ENCODE results near the gene CHIT1. TPM values are rescaled to one million over a fixed set of nuclear protein-coding genes. Genes with fewer than 3 reads are reported as not detected.
A peak's percentile ranks its signal among the peaks of the same experiment; 100 is the strongest.

Gene CHIT1
- polyA plus RNA-seq, 1 donor from 2014 or later, result not detected

DNA sequence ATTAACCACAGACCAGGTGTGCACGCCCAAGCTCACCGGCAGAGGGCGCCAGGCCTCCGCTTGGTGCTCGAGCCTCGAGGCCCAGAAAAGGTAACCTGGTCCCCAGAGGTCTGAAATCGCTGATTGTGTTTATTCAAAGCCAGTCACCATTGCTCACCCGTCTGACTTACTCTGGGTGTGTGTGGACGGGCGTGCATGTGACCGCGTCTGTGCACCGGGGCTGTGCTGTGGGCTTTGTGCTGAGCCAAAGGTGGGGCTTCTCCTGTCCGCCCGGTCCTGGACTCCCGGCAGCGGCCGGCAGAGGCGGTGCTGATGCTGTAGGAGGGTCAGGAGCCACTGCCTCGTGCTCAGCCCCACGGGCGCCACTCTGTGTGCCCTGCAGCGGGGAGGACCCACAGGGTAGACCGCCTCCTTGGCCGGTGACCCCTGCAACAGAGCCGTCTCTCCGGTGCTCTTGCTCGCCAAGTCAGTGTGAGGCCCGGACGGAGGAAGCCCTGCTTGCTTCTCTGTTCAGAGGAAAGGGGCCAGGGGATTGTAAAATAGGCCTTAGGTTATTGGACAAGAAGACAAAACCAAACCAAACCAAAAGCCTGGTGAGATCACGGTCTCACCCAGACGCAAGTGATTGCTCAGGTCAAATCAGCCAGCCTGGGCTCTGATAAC, 43.9 kb upstream of the CHIT1 start:
- Histone ChIP-seq H3K27ac (ENCODE audit: low read length) (no peak overlapping the region), H3K36me3 (ENCODE audit: insufficient read depth, low read length) (no peaks in the 10 kb centered on the region), H3K9me3 (ENCODE audit: low read length) (no peaks in the 10 kb centered on the region), H3K79me2 (replicated peaks; ENCODE audit: insufficient read depth, low read length) (no peaks in the 10 kb centered on the region), H2AFZ (ENCODE audit: low read depth, low read length) (peak overlapping the region; percentile 11), H3K9me2 (ENCODE audit: insufficient read depth, low read length) (no peaks in the 10 kb centered on the region), H3K9ac (ENCODE audit: low read length) (peak overlapping the region; percentile 48), H3F3A (ENCODE audit: insufficient read depth, low read length, poor library complexity, severe bottlenecking) (no peaks in the 10 kb centered on the region), H3K4me2 (ENCODE audit: low read length) (no peak overlapping the region), H3K4me3 (ENCODE audit: low read length) (peak overlapping the region; percentile 43), H4K20me1 (ENCODE audit: insufficient read depth) (no peaks in the 10 kb centered on the region), H3K27me3 (ENCODE audit: insufficient read depth, low read depth, low read length) (no peaks in the 10 kb centered on the region)
- TF ChIP-seq MXI1 (conservative IDR thresholded peaks at IDR 0.05; ENCODE audit: poor library complexity, severe bottlenecking), result no peak
- TF ChIP-seq POLR2AphosphoS5 (IDR thresholded peaks at IDR 0.05), result peak; percentile 23
- TF ChIP-seq, protein P1, sequence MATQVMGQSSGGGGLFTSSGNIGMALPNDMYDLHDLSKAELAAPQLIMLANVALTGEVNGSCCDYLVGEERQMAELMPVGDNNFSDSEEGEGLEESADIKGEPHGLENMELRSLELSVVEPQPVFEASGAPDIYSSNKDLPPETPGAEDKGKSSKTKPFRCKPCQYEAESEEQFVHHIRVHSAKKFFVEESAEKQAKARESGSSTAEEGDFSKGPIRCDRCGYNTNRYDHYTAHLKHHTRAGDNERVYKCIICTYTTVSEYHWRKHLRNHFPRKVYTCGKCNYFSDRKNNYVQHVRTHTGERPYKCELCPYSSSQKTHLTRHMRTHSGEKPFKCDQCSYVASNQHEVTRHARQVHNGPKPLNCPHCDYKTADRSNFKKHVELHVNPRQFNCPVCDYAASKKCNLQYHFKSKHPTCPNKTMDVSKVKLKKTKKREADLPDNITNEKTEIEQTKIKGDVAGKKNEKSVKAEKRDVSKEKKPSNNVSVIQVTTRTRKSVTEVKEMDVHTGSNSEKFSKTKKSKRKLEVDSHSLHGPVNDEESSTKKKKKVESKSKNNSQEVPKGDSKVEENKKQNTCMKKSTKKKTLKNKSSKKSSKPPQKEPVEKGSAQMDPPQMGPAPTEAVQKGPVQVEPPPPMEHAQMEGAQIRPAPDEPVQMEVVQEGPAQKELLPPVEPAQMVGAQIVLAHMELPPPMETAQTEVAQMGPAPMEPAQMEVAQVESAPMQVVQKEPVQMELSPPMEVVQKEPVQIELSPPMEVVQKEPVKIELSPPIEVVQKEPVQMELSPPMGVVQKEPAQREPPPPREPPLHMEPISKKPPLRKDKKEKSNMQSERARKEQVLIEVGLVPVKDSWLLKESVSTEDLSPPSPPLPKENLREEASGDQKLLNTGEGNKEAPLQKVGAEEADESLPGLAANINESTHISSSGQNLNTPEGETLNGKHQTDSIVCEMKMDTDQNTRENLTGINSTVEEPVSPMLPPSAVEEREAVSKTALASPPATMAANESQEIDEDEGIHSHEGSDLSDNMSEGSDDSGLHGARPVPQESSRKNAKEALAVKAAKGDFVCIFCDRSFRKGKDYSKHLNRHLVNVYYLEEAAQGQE (IDR thresholded peaks at IDR 0.05; ENCODE audit: borderline replicate concordance), result no peak
- TF ChIP-seq TAF1 (IDR thresholded peaks at IDR 0.05; ENCODE audit: low read depth), result no peak
- TF ChIP-seq EZH2 (IDR thresholded peaks at IDR 0.05; ENCODE audit: borderline replicate concordance, insufficient read depth, low read length, poor library complexity, severe bottlenecking), result no peak
- peak; percentile 94 for TF ChIP-seq SMC3 (conservative IDR thresholded peaks at IDR 0.05; ENCODE audit: poor library complexity)
- TF ChIP-seq, protein P2, sequence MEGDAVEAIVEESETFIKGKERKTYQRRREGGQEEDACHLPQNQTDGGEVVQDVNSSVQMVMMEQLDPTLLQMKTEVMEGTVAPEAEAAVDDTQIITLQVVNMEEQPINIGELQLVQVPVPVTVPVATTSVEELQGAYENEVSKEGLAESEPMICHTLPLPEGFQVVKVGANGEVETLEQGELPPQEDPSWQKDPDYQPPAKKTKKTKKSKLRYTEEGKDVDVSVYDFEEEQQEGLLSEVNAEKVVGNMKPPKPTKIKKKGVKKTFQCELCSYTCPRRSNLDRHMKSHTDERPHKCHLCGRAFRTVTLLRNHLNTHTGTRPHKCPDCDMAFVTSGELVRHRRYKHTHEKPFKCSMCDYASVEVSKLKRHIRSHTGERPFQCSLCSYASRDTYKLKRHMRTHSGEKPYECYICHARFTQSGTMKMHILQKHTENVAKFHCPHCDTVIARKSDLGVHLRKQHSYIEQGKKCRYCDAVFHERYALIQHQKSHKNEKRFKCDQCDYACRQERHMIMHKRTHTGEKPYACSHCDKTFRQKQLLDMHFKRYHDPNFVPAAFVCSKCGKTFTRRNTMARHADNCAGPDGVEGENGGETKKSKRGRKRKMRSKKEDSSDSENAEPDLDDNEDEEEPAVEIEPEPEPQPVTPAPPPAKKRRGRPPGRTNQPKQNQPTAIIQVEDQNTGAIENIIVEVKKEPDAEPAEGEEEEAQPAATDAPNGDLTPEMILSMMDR (IDR thresholded peaks at IDR 0.05; ENCODE audit: poor library complexity, severe bottlenecking), result peak; percentile 98
- peak; percentile 92 for TF ChIP-seq RAD21 (conservative IDR thresholded peaks at IDR 0.05)
- peak; percentile 30 for TF ChIP-seq EP300 (conservative IDR thresholded peaks at IDR 0.05; ENCODE audit: poor library complexity, severe bottlenecking)

DNA sequence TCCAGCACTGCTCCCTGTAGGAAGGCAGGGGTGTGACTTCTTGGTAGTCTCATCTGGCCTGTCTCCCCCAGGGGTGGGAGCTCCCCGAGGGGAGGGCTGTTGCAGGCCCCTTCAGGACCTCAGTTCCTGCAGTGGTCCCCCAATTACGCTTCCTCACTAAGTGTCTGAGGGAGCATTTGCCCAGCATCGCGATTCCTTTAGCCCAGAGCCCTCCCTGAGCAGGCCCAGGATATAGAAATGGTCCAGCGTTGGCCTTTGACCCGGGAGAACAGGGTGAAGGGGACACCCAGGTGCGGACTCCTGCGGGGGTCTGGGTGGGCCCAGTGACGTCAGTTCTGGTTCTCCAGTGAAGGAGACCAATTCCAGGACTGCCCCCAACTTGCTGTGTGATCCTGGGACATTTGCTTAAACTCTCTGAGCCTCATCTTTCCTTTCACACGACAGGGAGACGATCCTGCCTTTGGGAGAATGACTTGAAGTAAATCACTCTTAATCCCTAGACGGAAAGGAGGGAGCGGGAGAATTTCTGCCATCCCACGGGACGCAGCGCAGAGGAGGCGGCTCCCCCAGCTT, 43.2 kb upstream of the CHIT1 start:
- no peak overlapping the region for H3K9ac ChIP-seq (ENCODE audit: low read length)
- H3K4me2 ChIP-seq (ENCODE audit: low read length), result no peak overlapping the region
- no peak overlapping the region for H3K27ac ChIP-seq (ENCODE audit: low read length)

More for the DNA sequence above, 43.2 kb upstream of the CHIT1 start:
- Histone ChIP-seq H3K9me3 (ENCODE audit: low read length) (no peaks in the 10 kb centered on the region), H3K36me3 (ENCODE audit: insufficient read depth, low read length) (no peaks in the 10 kb centered on the region), H3K27me3 (ENCODE audit: insufficient read depth, low read depth, low read length) (no peaks in the 10 kb centered on the region), H3K4me3 (ENCODE audit: low read length) (no peak overlapping the region), H2AFZ (ENCODE audit: low read depth, low read length) (no peak overlapping the region), H3K79me2 (replicated peaks; ENCODE audit: insufficient read depth, low read length) (no peaks in the 10 kb centered on the region), H3F3A (ENCODE audit: insufficient read depth, low read length, poor library complexity, severe bottlenecking) (no peaks in the 10 kb centered on the region), H4K20me1 (ENCODE audit: insufficient read depth) (no peaks in the 10 kb centered on the region), H3K9me2 (ENCODE audit: insufficient read depth, low read length) (no peaks in the 10 kb centered on the region)
- no peak for TF ChIP-seq EZH2 (IDR thresholded peaks at IDR 0.05; ENCODE audit: borderline replicate concordance, insufficient read depth, low read length, poor library complexity, severe bottlenecking)
- TF ChIP-seq, protein P1 (IDR thresholded peaks at IDR 0.05; ENCODE audit: borderline replicate concordance), result no peak
- no peak for TF ChIP-seq TAF1 (IDR thresholded peaks at IDR 0.05; ENCODE audit: low read depth)
- no peak for TF ChIP-seq MXI1 (conservative IDR thresholded peaks at IDR 0.05; ENCODE audit: poor library complexity, severe bottlenecking)
- TF ChIP-seq EP300 (conservative IDR thresholded peaks at IDR 0.05; ENCODE audit: poor library complexity, severe bottlenecking), result no peak
- no peak for TF ChIP-seq POLR2AphosphoS5 (IDR thresholded peaks at IDR 0.05)
